WERI-Rb-1 (cell line): Measurements from ENCODE around the gene LDAH.

ENCODE experiments used
- DNase-seq: peaks from one replicate; pipeline ENCODE4 v3.0.0-alpha.2; 2020
- H3K27ac ChIP-seq: fragments of 250-450 bp; sonication (Bioruptor Pico); 2 replicates; pipeline ENCODE4 v1.5.1; 2020; ENCODE audit warnings: mild to moderate bottlenecking, moderate library complexity
- H3K27me3 ChIP-seq: fragments of 250-450 bp; sonication (Bioruptor Pico); 2 replicates; pipeline ENCODE4 v1.5.1; 2021; ENCODE audit warnings: mild to moderate bottlenecking, low read depth, moderate library complexity; ENCODE audit not compliant: insufficient read depth, severe bottlenecking
- H3K36me3 ChIP-seq: fragments of 250-450 bp; sonication (Bioruptor Pico); 2 replicates; pipeline ENCODE4 v1.5.1; 2020; ENCODE audit warnings: mild to moderate bottlenecking, moderate library complexity
- H3K4me3 ChIP-seq: 2 replicates; pipeline ENCODE4 v1.5.1; 2011; ENCODE audit warnings: low read depth, mild to moderate bottlenecking, control low read depth, low read length
- H3K9me3 ChIP-seq: fragments of 250-450 bp; sonication (Bioruptor Pico); 2 replicates; pipeline ENCODE4 v1.5.1; 2021; ENCODE audit warnings: mild to moderate bottlenecking, moderate library complexity; ENCODE audit not compliant: severe bottlenecking
- CTCF ChIP-seq: IDR thresholded peaks from 2 replicates; pipeline ENCODE4 v1.5.1; 2011; ENCODE audit warnings: low read depth, mild to moderate bottlenecking, control low read depth, inconsistent platforms, low read length

The LDAH gene

GRCh38 chr2:20674309-20674965, 148.5 kb downstream of the LDAH start:
- Histone ChIP-seq H3K36me3 (no peaks in the 10 kb centered on the region), H3K4me3 (no peak overlapping the region), H3K27ac (no peak overlapping the region), H3K27me3 (peaks cover 27% of the 10 kb centered on the region), H3K9me3 (peaks cover 9% of the 10 kb centered on the region)
- DNase-seq, result no peak
- TF ChIP-seq CTCF, result no peak

GRCh38 chr2:20673686-20674308, 149.1 kb downstream of the LDAH start:
- DNase-seq, result no peak
- TF ChIP-seq CTCF, result no peak
- H3K27ac ChIP-seq, result no peak overlapping the region
- H3K36me3 ChIP-seq, result no peaks in the 10 kb centered on the region
- H3K27me3 ChIP-seq, result peaks cover 33% of the 10 kb centered on the region
- no peak overlapping the region for H3K4me3 ChIP-seq
- H3K9me3 ChIP-seq, result peaks cover 9% of the 10 kb centered on the region

GRCh38 chr2:20672201-20672951, 150.5 kb downstream of the LDAH start:
- Histone ChIP-seq H3K27ac (no peak overlapping the region), H3K27me3 (peaks cover 45% of the 10 kb centered on the region), H3K9me3 (peaks cover 9% of the 10 kb centered on the region), H3K4me3 (no peak overlapping the region), H3K36me3 (no peaks in the 10 kb centered on the region)
- TF ChIP-seq CTCF, result no peak
- DNase-seq, result no peak

GRCh38 chr2:20671736-20672080, 151.2 kb downstream of the LDAH start:
- no peaks in the 10 kb centered on the region for H3K36me3 ChIP-seq
- H3K9me3 ChIP-seq, result peaks cover 9% of the 10 kb centered on the region
- no peak overlapping the region for H3K27ac ChIP-seq
- H3K4me3 ChIP-seq, result no peak overlapping the region
- no peak for TF ChIP-seq CTCF
- DNase-seq, result no peak
- H3K27me3 ChIP-seq, result peaks cover 48% of the 10 kb centered on the region

GRCh38 chr2:20671036-20671735, 151.7 kb downstream of the LDAH start:
- DNase-seq, result no peak
- Histone ChIP-seq H3K27me3 (peaks cover 53% of the 10 kb centered on the region), H3K4me3 (no peak overlapping the region), H3K9me3 (peaks cover 9% of the 10 kb centered on the region), H3K27ac (no peak overlapping the region), H3K36me3 (no peaks in the 10 kb centered on the region)
- no peak for TF ChIP-seq CTCF
